Pancreas (tissue), 10 donors: ENCODE data around the gene BSG. TPM values are rescaled to one million over a fixed set of nuclear protein-coding genes. Genes with fewer than 3 reads are reported as not detected.

Experiments used
- ATAC-seq, 4 donors: fragments of 200-7000 bp; cut with Tn5 transposase; one replicate each; pipeline versions ENCODE4 v1.8.0 to v1.9.1; 2020; ENCODE audit warnings: mild to moderate bottlenecking in 4 of 4, moderate library complexity in 4 of 4
- DNase-seq, 6 donors: peaks; one replicate each; pipeline ENCODE4 v3.0.0-alpha.2; 2020
- FAIRE-seq: peaks from 2 replicates; lab custom pipeline; 2012; peaks lifted over from hg19 to GRCh38; lab: Jason Lieb, UNC
- H3K27ac ChIP-seq, 4 donors: fragments of 200-600 bp; sonication (generic); 1 replicate in 3 of 4; 2 replicates in 1 of 4; pipeline versions ENCODE4 v1.5.0 to v1.8.0; 2020
- H3K27me3 ChIP-seq, 4 donors: fragments of 200-600 bp; one replicate each; pipeline ENCODE4 v1.8.0; 2021
- H3K36me3 ChIP-seq, 3 donors: fragments of 200-600 bp; sonication (generic) in 1 of 3; one replicate each; pipeline versions ENCODE4 v1.5.0 to v1.8.0; 2020 to 2021
- H3K4me1 ChIP-seq, 3 donors: fragments of 200-600 bp; one replicate each; pipeline ENCODE4 v1.8.0; 2021
- H3K4me3 ChIP-seq, 4 donors: fragments of 200-600 bp; sonication (generic) in 2 of 4; one replicate each; pipeline versions ENCODE4 v1.5.0 to v1.8.0; 2020 to 2021
- H3K9me3 ChIP-seq, 4 donors: fragments of 200-600 bp; one replicate each; pipeline ENCODE4 v1.8.0; 2021
- WGBS, 2 donors: extraction: QIAGEN DNeasy Blood & Tissue Kit; methylation state at CpG; one replicate each; pipeline ENCODE4 v1.1.7; 2013; 5-methylcytosine and 5-hydroxymethylcytosine counted together
- intact Hi-C, 3 donors: fragments of 100-400 bp; cut with DNase I; formaldehyde crosslinking; loops; one replicate each; pipeline versions ENCODE4 v1.11.1 to v1.14.2; 2022
- polyA plus RNA-seq, 2 donors: library from polyadenylated mRNA; stranded (reverse); fragments of 200-250 nt; gene quantifications; one replicate each; pipeline ENCODE4 v1.2.3, GENCODE V29; 2013
- total RNA-seq, 6 donors: library from RNA; stranded (reverse); fragmentation: NEBNext Ultra II Directional in 4 of 6; extraction: Animal tissue kit (Norgen Biotek cat#: 25700) in 4 of 6; gene quantifications; one replicate each; pipeline versions ENCODE4 v1.2.1 to v1.2.4, GENCODE V29; 2021 to 2023
- TF ChIP-seq, protein P1 (sequence below), 4 donors: fragments of 200-600 bp; sonication (generic) in 3 of 4; IDR thresholded peaks; one replicate each; pipeline versions ENCODE4 v1.5.0 to v1.8.0; 2021; ENCODE audit warnings: antibody characterized with exemption in 4 of 4
- donor health status: healthy with polysubstance abuse.
- donor health status: DM: no; HTN: no; CAD: no; lungs with moderate emphysema.
- donor health status: DM: no; HTN: no; CAD: no.
- donor health status: control.
- donor health status: control.
- donor health status: Bipolar disorder and iron deficiency.
- donor health status: DM: yes; HTN: yes; CAD: no.
- donor health status: DM: no; HTN: no; CAD: no.
- donor health status: DM: no; HTN: no; CAD: no.
- donor health status: DM: yes; HTN: yes; CAD: no.

The BSG gene
- total and polyA plus RNA-seq, 8 donors = 122 to 256 (median 159) TPM

DNA sequence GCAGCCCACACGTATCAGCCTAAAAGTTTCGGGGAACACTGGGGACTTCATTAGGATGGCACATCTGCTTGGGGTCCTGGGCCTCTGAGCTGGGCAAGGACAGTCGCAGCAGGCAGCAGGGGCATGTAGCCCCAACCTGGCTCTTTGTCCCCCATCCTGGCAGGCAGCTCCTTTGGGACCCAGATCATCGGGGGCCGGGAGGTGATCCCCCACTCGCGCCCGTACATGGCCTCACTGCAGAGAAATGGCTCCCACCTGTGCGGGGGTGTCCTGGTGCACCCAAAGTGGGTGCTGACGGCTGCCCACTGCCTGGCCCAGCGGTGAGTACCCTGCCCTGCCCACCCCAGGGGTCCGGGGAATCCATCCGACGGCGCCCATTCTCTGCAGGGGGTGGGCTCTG, 25.3 kb upstream of the BSG start:
- WGBS, 2 donors = 79 to 83% methylated on average over 13 to 15 of the region's 15 CpGs
- Histone ChIP-seq H3K27ac (no peak overlapping the region), H3K4me3 (no peak overlapping the region), H3K36me3 (peaks cover 0 to 2% (median 0%) of the 10 kb centered on the region in 3 donors), H3K4me1 (no peaks in the 10 kb centered on the region), H3K9me3 (no peaks in the 10 kb centered on the region), H3K27me3 (no peaks in the 10 kb centered on the region)
- TF ChIP-seq, protein P1, sequence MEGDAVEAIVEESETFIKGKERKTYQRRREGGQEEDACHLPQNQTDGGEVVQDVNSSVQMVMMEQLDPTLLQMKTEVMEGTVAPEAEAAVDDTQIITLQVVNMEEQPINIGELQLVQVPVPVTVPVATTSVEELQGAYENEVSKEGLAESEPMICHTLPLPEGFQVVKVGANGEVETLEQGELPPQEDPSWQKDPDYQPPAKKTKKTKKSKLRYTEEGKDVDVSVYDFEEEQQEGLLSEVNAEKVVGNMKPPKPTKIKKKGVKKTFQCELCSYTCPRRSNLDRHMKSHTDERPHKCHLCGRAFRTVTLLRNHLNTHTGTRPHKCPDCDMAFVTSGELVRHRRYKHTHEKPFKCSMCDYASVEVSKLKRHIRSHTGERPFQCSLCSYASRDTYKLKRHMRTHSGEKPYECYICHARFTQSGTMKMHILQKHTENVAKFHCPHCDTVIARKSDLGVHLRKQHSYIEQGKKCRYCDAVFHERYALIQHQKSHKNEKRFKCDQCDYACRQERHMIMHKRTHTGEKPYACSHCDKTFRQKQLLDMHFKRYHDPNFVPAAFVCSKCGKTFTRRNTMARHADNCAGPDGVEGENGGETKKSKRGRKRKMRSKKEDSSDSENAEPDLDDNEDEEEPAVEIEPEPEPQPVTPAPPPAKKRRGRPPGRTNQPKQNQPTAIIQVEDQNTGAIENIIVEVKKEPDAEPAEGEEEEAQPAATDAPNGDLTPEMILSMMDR (IDR thresholded peaks at IDR 0.05) = no peak
- DNase-seq (no peak), FAIRE-seq (no peak), ATAC-seq (no peak)
- intact Hi-C loops = no loop called here

DNA sequence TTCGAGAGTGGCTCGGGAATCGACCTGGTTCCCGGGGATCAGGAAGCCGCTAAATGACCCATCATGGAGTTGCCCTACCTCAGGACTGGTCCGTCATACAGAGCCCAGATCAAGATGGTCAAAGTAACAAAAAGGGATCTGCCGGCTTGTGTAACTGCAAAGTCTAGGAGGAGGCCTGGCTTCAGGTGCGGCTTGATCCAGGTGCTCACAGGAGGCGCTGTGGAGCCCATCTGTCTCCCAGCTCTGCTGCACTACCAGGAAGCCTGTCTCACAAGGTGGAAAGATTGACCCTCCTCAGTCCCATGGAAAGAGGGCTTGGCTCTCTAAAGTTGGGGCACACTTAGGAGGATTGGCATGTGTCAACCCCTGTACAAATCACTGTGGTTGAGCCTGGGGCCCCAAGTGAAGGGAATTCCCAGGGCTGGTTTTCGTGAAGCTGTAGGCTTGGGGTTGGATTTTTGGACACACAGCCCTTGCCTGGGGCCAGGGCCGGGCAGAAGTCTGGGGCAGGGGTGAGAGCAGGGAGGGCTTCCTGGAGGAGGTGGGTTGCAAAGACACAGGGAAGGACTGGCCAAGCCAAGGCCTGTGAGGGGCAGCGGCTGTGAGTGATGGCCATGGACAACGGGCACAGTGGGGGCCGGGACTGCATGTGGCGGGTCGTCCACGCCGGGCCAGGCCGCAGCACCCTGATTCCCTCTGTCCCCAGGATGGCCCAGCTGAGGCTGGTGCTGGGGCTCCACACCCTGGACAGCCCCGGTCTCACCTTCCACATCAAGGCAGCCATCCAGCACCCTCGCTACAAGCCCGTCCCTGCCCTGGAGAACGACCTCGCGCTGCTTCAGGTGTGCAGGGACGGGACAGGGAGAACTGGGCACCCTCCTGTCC, 24.3 kb upstream of the BSG start:
- Histone ChIP-seq H3K4me1 (no peaks in the 10 kb centered on the region), H3K9me3 (no peaks in the 10 kb centered on the region), H3K4me3 (no peak overlapping the region), H3K36me3 (no peaks in the 10 kb centered on the region), H3K27ac (no peak overlapping the region), H3K27me3 (no peaks in the 10 kb centered on the region)
- TF ChIP-seq, protein P1 (IDR thresholded peaks at IDR 0.05) = no peak
- no peak for DNase-seq
- intact Hi-C loops = no loop called here
- FAIRE-seq = no peak
- ATAC-seq = no peak
- 75 to 76% methylated on average over 17 to 26 of the region's 26 CpGs for WGBS, 2 donors

DNA sequence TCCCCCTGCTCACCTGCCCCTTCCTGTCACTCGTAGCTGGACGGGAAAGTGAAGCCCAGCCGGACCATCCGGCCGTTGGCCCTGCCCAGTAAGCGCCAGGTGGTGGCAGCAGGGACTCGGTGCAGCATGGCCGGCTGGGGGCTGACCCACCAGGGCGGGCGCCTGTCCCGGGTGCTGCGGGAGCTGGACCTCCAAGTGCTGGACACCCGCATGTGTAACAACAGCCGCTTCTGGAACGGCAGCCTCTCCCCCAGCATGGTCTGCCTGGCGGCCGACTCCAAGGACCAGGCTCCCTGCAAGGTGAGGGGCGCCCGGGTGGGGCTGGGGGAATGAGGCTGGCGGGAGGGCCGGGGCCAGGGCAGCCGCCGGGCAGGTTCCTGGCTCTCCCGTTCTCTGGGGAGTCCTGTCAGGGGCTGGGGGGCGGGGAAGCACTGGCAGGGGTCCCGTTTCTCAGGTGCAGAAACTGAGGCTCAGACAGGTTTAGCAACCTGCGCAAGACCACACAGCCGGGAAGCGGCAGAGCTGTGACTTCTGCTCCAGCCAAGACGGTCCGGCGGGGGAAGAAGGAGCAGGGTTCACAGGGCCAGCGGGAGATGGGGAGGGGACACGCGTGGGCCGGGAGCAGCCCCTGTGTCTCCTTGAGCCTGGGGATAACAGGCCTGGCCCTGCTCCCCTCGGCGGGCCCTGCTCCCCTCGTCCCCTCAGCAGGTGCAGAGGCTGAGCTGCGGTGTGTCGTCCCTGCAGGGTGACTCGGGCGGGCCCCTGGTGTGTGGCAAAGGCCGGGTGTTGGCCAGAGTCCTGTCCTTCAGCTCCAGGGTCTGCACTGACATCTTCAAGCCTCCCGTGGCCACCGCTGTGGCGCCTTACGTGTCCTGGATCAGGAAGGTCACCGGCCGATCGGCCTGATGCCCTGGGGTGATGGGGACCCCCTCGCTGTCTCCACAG, 23.2 kb upstream of the BSG start:
- intact Hi-C loops = no loop called here
- WGBS, 2 donors = 61 to 65% methylated on average over 52 of the region's 52 CpGs
- H3K9me3 ChIP-seq = no peaks in the 10 kb centered on the region
- no peaks in the 10 kb centered on the region for H3K36me3 ChIP-seq
- no peaks in the 10 kb centered on the region for H3K4me1 ChIP-seq
- no peaks in the 10 kb centered on the region for H3K27me3 ChIP-seq
- H3K4me3 ChIP-seq = no peak overlapping the region
- FAIRE-seq = no peak
- TF ChIP-seq, protein P1 (IDR thresholded peaks at IDR 0.05) = no peak
- H3K27ac ChIP-seq = no peak overlapping the region
- DNase-seq = peak in 1 of 6 donors; percentile 72
- no peak for ATAC-seq

DNA sequence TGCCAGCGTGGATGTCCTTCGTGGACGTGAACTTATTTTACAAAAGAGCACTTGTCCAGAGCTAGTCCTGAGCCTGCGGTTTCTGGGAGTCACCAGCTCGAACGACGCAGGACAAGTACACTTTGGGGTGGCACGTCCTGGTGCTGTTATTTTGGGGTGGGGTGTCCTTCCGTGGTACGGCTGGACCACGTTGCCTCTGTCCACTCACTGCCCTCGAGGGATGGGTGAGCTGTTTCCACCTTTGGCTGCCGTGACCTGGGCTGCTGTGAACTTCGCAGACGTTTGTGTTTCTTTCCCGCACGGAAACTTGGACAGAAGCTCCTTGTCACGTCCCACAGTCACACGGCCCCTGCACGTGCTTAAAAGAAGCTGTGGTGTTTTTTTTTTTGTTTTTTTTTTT, 17.6 kb upstream of the BSG start:
- H3K4me3 ChIP-seq = no peak overlapping the region
- H3K4me1 ChIP-seq = no peaks in the 10 kb centered on the region
- no peaks in the 10 kb centered on the region for H3K9me3 ChIP-seq
- H3K27ac ChIP-seq = no peak overlapping the region
- ATAC-seq (no peak), DNase-seq (no peak), FAIRE-seq (no peak)
- intact Hi-C loops = no loop called here
- H3K27me3 ChIP-seq = no peaks in the 10 kb centered on the region
- H3K36me3 ChIP-seq = no peaks in the 10 kb centered on the region
- TF ChIP-seq, protein P1 (IDR thresholded peaks at IDR 0.05) = no peak
- WGBS, 2 donors = 57 to 61% methylated on average over 20 of the region's 20 CpGs
